ENCODE results near the gene RAD51B. TPM values are rescaled to one million over a fixed set of nuclear protein-coding genes. Genes with fewer than 3 reads are reported as not detected.

The RAD51B gene
- total RNA-seq, 3 donors from 2014 or later = 10.6 to 77.6 (median 33.8) TPM

DNA sequence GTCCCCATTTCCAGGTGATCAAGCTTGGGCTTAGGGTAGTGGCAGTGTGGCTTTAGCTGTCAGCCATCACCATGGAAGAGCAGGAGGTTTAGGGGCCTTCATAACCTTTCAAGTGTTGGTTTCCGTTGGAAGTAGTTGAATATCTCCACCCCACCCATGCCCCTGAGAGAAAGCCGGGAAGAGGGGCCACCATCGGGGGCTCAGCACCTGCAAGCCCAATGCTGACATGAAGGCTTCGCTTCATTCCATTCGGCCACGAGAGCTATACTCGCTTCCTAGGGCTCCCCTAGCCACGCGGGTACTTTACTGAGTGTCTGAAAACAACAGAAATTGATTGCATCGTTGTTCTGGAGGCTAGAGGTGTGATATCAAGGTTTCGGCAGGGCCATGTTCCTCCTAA is 738.5 kb downstream of the RAD51B start:
- no peaks in the 10 kb centered on the region for H3K9me3 ChIP-seq
- peak overlapping the region in 1 of 2 donors; percentile 26 for H3K27ac ChIP-seq
- H3K36me3 ChIP-seq = no peaks in the 10 kb centered on the region
- no peaks in the 10 kb centered on the region for H3K27me3 ChIP-seq
- intact Hi-C loops (cut with DNase I; ENCODE audit: low total_unique reads) = no loop called here
- H3K4me3 ChIP-seq = no peak overlapping the region
- no peak for DNase-seq (ENCODE audit: low spot score in 2 of 2)
- peaks cover 0 to 17% of the 10 kb centered on the region in 2 donors for H3K4me1 ChIP-seq
- TF ChIP-seq POLR2AphosphoS5 (IDR thresholded peaks at IDR 0.05) (no peak), POLR2A (IDR thresholded peaks at IDR 0.05) (no peak)
- TF ChIP-seq, protein P1, sequence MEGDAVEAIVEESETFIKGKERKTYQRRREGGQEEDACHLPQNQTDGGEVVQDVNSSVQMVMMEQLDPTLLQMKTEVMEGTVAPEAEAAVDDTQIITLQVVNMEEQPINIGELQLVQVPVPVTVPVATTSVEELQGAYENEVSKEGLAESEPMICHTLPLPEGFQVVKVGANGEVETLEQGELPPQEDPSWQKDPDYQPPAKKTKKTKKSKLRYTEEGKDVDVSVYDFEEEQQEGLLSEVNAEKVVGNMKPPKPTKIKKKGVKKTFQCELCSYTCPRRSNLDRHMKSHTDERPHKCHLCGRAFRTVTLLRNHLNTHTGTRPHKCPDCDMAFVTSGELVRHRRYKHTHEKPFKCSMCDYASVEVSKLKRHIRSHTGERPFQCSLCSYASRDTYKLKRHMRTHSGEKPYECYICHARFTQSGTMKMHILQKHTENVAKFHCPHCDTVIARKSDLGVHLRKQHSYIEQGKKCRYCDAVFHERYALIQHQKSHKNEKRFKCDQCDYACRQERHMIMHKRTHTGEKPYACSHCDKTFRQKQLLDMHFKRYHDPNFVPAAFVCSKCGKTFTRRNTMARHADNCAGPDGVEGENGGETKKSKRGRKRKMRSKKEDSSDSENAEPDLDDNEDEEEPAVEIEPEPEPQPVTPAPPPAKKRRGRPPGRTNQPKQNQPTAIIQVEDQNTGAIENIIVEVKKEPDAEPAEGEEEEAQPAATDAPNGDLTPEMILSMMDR (IDR thresholded peaks at IDR 0.05) = no peak

DNA sequence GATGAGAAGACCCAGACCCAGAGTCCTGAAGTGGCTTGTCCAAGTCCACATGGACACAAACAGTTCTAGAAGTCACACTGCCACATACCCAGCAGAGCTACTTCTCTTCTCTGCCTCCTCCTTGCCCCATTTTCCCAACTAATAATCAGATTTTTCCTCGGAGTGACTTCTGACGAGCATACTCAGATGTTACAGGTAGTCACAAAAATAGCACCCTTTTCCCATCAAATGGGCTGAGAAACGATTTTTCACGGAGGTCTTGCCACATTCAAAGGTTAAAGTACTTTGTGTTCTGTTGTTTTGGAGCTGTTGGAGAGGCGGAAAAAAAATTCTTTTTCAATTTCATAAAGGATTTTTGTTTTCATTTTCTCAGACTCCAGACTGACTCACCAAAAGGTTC is 740.4 kb downstream of the RAD51B start:
- H3K4me3 ChIP-seq = no peak overlapping the region
- no peak for DNase-seq (ENCODE audit: low spot score in 2 of 2)
- no peaks in the 10 kb centered on the region for H3K27me3 ChIP-seq
- peaks cover 5 to 31% of the 10 kb centered on the region in 2 donors for H3K4me1 ChIP-seq
- H3K36me3 ChIP-seq = no peaks in the 10 kb centered on the region
- TF ChIP-seq, protein P1 (IDR thresholded peaks at IDR 0.05) = no peak
- TF ChIP-seq POLR2AphosphoS5 (IDR thresholded peaks at IDR 0.05) = no peak
- TF ChIP-seq POLR2A (IDR thresholded peaks at IDR 0.05) = no peak
- intact Hi-C loops (cut with DNase I; ENCODE audit: low total_unique reads) = loop anchor here (10.0 kb wide), 1 partner anchor 235 kb away; the partner anchor contains the start of gene ZFP36L1
- H3K9me3 ChIP-seq = no peaks in the 10 kb centered on the region
- peak overlapping the region; percentile 21 to 52 for H3K27ac ChIP-seq

DNA sequence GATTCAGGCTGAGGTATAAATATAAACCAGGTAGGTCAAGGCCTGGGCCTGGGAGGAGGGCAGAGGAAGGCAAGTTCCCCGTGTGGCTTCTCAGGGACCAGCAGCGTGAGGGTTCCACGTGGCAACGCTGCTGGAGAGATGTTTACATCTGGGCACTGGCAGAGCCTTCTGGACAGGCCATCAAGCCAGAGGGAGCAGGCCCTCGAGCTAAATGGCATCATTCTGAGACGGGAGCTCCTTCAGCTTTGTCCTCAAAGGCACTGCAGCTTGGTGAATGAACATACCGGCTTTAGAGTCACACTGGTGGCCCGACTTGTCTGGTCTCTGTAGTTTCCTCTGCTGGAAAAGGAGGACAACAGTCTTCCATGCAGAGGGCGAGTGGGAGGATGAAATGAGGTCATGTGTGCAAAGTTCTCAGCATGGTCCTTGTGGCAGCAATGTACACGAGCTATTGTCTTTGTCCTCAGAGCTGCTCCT is 742.0 kb downstream of the RAD51B start:
- Histone ChIP-seq H3K36me3 (no peaks in the 10 kb centered on the region), H3K4me3 (no peak overlapping the region), H3K27me3 (no peaks in the 10 kb centered on the region), H3K4me1 (peaks cover 5 to 36% of the 10 kb centered on the region in 2 donors), H3K9me3 (no peaks in the 10 kb centered on the region), H3K27ac (peak overlapping the region; percentile 90)
- TF ChIP-seq, protein P1 (IDR thresholded peaks at IDR 0.05) = no peak
- TF ChIP-seq POLR2A (IDR thresholded peaks at IDR 0.05) = no peak
- TF ChIP-seq POLR2AphosphoS5 (IDR thresholded peaks at IDR 0.05) = no peak
- intact Hi-C loops (cut with DNase I; ENCODE audit: low total_unique reads) = loop anchor here (10.0 kb wide), 1 partner anchor 233 kb away; the partner anchor contains the start of gene ZFP36L1
- DNase-seq (ENCODE audit: low spot score in 2 of 2) = peak in 1 of 2 donors; percentile 65

DNA sequence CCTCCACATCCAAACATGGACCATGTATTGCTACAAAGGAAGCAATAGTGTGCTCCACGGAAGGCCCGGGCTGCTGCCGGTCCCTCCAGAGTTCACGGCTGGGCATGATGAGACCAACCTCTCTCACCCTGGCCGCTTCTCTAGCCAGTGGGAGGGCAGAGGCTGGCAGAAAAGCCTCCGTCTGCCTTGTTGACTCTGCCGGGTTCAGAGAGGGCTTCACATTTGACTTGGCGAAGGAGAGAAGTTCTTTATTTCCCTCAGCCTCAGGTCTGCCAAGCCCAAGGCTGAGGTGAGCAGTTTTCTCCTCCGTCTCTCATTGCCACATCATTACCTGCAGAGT is 743.3 kb downstream of the RAD51B start:
- H3K4me1 ChIP-seq = peaks cover 5 to 36% of the 10 kb centered on the region in 2 donors

More for the DNA sequence above, 743.3 kb downstream of the RAD51B start:
- no peak for TF ChIP-seq POLR2AphosphoS5 (IDR thresholded peaks at IDR 0.05)
- TF ChIP-seq, protein P1 (IDR thresholded peaks at IDR 0.05) = no peak
- no peak for TF ChIP-seq POLR2A (IDR thresholded peaks at IDR 0.05)
- Histone ChIP-seq H3K9me3 (no peaks in the 10 kb centered on the region), H3K27me3 (no peaks in the 10 kb centered on the region), H3K4me3 (peak overlapping the region in 2 of 3 donors; percentile 39 to 54), H3K27ac (peak overlapping the region; percentile 90), H3K36me3 (no peaks in the 10 kb centered on the region)
- intact Hi-C loops (cut with DNase I; ENCODE audit: low total_unique reads) = loop anchor here (10.0 kb wide), 1 partner anchor 232 kb away; the partner anchor contains the start of gene ZFP36L1
- DNase-seq (ENCODE audit: low spot score in 2 of 2) = no peak
